GM18868 (cell line): ENCODE results near the gene PAPOLG.
"Not testable (repeated sequence)": the region's sequence is repeated elsewhere in the genome, so short reads cannot be mapped to it uniquely, and the experiment has no call there.

Experiments used
- ATAC-seq: cut with Tn5 transposase; IDR thresholded peaks from one replicate; pipeline ENCODE4 v1.9.1; 2021; ENCODE audit warnings: mild to moderate bottlenecking, moderate library complexity; ENCODE audit not compliant: unreplicated experiment

Gene PAPOLG

GRCh38 chr2:60821587-60822302 lies 65.7 kb downstream of the PAPOLG start:
- ATAC-seq: no peak

DNA sequence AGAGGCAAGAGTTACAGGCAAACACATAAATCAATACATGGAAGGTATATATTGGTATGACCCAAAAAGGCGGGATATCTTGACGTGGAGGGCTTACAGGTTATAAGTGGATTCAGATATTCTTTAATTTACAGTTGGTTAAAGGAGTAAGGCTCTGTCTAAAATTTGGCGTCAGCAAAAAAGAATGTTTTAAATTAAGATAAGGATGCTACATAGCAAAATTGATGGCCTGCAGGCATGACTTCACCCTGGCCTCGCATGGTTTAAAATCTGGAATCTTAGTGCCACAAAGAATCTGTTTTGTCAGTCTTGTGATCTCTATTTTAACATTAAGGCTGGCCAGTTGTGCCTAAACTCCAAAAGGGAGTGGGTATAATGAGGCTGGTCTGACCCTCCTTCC lies 66.9 kb downstream of the PAPOLG start:
- ATAC-seq: no peak

DNA sequence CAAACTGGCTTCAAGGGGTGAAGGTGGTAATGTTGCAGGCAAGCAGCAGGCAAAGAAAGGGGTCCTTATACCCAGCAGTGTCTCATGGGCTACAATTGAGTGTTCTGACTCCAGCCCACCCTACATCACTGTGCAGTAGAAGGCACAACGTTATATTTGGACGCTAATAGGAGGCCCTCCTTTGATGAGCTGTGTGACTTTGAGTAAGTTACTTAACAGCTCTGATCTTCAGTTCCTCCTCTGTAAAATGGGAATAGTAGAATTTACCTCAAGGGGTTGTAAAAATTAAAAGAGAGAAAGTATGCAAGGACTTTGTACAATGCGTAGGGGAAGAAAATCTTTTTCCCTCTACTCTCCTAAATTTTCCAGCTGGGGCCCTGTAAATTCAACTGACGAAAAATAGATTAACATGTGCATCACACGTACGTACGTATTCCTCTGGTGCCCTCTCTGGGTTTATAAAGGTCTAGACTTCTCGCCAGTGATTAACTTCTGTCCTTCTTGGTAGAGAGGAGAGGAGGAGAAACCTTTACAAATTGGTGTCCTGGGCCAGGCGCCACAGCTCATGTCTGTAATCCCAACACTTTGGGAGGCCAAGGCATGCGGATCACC lies 67.7 kb downstream of the PAPOLG start:
- no peak for ATAC-seq

GRCh38 chr2:60825666-60826065 lies 69.6 kb downstream of the PAPOLG start:
- no peak for ATAC-seq

DNA sequence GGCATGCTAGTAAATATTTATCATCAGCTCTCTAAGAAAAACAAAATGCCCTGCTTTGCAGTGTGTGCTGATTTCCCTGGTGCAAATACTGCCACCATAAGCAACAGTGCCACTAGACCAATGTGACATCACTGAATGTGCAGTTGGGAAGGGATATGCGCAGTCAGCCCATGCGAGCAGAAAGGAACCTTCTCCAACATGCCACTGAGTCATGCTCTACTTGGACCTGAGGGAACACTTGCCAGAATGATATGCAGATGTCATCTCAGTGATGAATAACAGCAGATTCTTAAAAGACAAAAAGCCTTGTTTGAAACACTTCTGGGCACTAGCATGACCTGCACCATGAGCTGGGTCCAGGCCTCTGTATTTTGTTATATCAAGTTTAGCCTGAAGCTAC lies 70.0 kb downstream of the PAPOLG start:
- no peak for ATAC-seq

- not testable (repeated sequence) for ATAC-seq
These were observed 70.8 kb downstream of the PAPOLG start for GRCh38 chr2:60826860-60827259.

DNA sequence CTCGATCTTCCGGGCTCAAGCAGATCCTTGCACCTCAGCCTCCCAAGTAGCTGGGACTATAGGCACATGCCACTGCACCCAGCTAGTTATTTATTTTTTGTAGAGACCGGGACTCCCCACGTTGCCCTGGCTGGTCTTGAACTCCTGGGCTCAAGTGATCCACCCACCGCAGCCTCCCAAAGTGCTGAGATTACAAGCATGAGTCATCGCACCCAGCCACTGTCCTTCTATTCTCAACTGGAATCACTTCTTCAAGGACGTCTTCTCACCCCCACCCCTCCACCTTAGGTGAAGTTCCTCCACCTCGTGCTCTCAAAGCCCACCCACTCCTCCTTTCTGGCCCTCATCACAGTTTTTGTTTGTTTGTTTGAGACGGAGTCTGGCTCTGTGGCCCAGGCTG lies 71.3 kb downstream of the PAPOLG start:
- no peak for ATAC-seq

- ATAC-seq: no peak
These were observed 74.9 kb downstream of the PAPOLG start for GRCh38 chr2:60830991-60831390.

DNA sequence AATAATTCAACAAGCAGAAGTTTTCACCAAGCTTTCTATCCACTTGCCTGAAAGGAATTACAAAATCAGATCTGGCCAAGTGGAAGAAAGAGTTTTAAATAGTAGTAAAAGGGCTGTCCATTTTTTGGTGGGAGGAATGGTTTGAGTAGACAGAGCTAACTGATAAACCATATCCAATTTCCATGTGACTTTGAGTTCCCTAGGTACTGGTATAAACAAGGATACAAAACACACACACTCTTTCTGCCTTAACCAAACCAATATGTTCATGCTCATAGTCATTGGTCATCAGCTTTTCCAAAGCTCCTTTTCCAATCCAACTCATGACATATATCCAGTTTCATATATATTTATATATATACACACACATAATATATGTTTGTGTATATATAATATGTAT lies 75.9 kb downstream of the PAPOLG start:
- ATAC-seq: no peak

DNA sequence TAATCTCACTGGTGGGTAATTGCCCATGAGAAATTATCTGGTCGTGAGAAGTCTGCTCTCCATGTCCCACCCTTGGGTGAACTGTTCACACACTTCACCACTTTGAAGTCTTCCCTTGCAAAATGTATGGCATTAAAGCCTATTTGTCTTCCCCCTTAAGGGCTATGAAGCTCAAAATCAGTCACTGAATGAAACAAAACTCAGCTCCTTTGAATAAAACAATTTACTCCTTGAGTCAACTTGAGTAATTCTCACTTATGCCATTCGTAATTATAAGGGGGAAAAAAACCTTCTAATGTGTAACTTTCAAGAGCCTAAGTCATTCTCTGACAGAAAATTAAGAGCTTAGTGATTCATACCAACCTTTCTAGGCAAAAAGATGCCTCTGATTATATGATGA lies 76.6 kb downstream of the PAPOLG start:
- ATAC-seq: peak; percentile 27

DNA sequence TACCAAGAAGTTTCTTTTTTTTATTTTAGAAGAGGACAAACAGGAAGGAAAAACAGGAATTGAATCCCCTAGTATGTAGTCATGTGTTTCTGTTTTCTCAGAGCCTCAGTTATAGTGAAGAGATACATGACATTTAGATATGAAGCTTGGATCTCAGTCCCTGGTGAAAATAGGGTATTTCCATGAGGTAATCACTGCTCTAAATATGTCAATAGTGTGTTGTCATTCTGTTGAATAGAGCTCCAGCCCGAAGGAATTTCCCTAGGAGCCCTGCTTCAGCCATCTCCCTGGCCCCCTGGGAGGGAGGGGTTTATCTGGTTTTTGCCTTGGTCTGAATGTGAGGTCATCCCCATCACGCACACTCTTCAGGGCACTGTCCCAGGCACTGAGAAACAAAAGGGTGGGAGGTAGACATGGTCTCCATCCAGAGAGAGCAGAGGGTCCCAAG lies 78.2 kb downstream of the PAPOLG start:
- peak; percentile 69 for ATAC-seq

DNA sequence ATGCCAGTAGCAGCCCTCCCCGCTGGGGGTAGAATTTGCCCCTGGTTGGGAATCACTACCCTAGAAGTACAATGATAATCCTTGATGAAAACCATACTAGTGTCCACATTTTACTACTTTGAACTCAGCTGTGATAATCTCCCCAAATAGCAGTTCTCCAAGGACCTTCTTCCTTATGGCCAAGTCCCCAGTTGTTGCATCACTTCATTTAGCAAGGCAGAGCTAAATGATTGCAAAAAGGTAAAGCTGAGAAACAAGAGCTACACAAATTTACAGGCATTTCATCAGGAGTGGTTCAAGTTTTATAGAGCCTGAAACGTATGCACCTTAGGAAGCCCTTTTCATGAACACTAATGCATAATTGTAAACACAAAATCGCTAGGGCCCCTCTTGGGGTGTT lies 80.4 kb downstream of the PAPOLG start:
- ATAC-seq: no peak

DNA sequence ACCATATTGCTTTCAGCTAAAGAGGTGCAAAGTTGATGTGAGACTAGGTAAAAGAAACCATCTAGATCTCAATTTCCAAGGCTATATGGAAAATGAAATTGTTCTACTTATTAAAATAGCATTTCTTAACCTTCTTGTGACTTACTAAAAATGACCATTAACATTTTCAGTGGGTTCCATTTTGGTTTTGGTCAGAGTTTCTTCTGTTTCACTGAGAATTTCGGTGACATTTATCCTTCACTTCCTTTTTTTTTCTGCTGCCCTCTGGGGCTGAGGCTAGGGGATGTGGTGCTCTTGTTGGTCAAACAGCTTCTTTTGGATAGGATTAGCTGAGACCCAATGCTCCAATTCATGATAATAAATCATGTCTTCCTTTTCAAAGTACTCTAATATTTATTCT lies 81.1 kb downstream of the PAPOLG start:
- ATAC-seq: no peak

- ATAC-seq: no peak
These were observed 82.4 kb downstream of the PAPOLG start for GRCh38 chr2:60838481-60838880.

GRCh38 chr2:60839126-60839813 lies 83.2 kb downstream of the PAPOLG start:
- peak; percentile 58 for ATAC-seq

DNA sequence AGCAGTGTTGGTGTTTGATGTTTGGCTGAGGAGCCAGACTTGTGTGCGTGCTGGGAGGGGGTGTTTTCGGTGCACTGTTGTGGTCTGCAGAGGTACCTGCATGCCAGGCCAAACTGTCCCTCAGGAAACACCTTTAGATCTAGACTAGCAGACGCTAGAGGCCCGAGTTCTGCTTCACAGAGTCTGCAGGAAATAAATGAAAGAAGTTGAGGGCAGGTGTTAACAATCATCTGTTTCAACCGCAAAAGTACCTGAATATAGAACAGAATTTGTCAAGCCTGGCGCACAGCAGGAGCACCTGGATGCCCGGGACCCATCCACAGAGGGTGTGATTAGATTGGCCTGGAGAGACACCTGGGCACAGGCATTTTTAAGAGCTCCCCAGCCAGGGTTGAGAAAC lies 84.8 kb downstream of the PAPOLG start:
- peak; percentile 56 for ATAC-seq

- no peak for ATAC-seq
These were observed 86.9 kb downstream of the PAPOLG start for GRCh38 chr2:60843006-60843405.

- ATAC-seq: no peak
These were observed 88.0 kb downstream of the PAPOLG start for GRCh38 chr2:60844105-60844504.

- ATAC-seq: no peak
These were observed 91.8 kb downstream of the PAPOLG start for GRCh38 chr2:60847854-60848253.
